ENCODE measurements around the gene SH3PXD2A.

The SH3PXD2A gene

DNA sequence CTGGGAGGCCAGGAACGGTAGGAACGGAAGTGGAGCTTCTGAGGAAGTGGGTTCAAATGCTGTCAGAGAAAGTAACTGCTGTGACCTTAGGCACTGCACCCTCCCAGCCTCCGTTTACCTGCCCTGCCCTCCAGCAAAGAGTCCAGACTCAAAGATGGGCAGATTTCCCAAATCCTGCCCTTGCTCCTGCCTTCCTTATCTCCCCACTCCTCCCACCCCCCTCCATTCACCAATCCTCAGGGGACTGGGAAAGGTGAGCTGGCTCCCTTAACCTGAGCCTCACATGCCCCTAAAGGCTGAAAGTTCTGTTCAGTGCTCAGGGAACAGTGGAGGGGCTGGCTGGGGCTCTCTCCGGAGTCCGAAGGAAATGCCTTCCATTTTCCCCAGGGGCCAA lies 161.6 kb downstream of the SH3PXD2A start:
- TF ChIP-seq CTCF (IDR thresholded peaks at IDR 0.05; ENCODE audit: control insufficient read depth, extremely low read depth, insufficient read depth): no peak
- H3K4me3 ChIP-seq (ENCODE audit: low read depth, low read length): no peak overlapping the region
- DNase-seq (ENCODE audit: low read depth): no peak

DNA sequence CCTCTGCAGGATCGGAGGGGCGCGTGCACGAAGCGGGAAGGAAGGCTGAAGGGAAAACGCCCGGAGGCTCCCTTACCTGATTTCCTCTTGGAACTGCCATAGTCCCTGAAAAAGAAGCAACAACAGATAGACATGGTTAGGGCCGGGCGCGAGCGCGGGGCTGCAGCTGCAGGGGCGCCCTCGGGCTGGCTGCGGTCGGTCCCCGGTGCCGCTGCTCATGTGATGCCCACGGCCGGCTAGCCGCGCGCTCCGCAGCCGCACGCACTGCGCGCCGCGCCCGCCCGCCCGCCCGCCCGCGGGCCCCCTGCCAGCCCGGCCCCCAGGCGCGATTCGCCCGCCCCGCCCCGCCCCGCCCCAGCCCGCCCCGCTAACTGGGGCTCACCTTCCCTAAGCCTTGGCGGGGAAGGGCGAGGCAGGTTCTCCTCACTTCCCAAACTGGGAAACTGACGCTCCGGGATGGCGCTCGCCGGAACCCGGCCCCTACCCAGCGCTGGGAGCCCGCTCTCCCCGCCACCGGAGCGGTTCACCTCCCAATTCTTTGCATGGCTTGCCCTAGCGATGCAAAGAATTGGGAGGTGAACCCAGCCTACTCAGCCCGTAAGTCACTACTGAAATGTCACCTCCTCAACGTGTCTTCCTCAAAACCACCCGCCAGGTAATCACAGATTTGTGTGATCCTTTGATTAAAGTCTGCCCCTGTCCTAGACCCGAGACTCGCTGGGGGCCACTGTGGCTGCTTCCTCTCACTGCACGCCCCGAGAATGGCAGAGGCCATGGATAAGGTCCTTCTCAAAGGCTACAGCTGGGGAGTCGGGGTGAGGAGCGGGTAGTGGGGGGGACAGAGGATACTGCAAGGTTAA lies 162.2 kb downstream of the SH3PXD2A start:
- no peak for TF ChIP-seq CTCF (IDR thresholded peaks at IDR 0.05; ENCODE audit: control insufficient read depth, extremely low read depth, insufficient read depth)
- DNase-seq (ENCODE audit: low read depth): no peak
- H3K4me3 ChIP-seq (ENCODE audit: low read depth, low read length): 0 out of 2 replicates have a peak overlapping the region, but pooled peaks have one; percentile 13

GRCh38 chr10:103692436-103692951 lies 162.9 kb downstream of the SH3PXD2A start:
- no peak for DNase-seq (ENCODE audit: low read depth)
- no peak for TF ChIP-seq CTCF (IDR thresholded peaks at IDR 0.05; ENCODE audit: control insufficient read depth, extremely low read depth, insufficient read depth)
- H3K4me3 ChIP-seq (ENCODE audit: low read depth, low read length): 0 out of 2 replicates have a peak overlapping the region, but pooled peaks have one; percentile 13

DNA sequence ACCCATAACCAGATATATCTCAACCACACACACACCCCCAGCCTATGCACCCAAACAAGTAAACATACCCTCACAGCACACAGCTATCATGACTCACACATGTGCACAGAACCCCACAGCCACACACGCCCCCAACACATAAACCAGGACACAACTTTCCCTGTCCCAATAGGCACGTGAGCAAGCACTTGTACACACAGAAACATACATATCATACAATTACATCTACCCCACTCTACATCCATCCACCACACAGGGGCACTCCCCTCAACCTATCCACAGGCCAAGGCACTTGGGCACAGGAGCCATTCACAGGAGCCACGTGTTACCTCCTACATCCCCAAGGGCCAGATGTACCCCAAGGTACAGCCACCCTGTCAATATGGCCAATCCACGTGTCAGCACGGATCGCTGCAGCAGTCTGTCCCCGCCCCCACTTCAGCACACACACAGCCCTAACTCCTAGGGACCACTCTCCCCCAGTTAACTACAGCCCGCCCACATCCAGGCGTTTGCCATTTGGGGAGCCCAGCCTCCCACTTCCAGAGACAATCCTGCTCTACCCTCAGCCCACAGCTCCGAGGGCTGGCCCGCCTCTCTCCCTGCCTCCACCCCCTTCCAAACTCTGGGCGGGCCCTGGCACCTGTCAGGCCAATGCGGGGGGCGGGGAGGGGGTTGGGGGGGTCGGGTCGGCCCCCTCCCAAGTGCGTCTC lies 163.5 kb downstream of the SH3PXD2A start:
- H3K4me3 ChIP-seq (ENCODE audit: low read depth, low read length): no peak overlapping the region
- DNase-seq (ENCODE audit: low read depth): no peak
- no peak for TF ChIP-seq CTCF (IDR thresholded peaks at IDR 0.05; ENCODE audit: control insufficient read depth, extremely low read depth, insufficient read depth)

- no peak for DNase-seq (ENCODE audit: low read depth)
- no peak overlapping the region for H3K4me3 ChIP-seq (ENCODE audit: low read depth, low read length)
- no peak for TF ChIP-seq CTCF (IDR thresholded peaks at IDR 0.05; ENCODE audit: control insufficient read depth, extremely low read depth, insufficient read depth)
These were observed 164.1 kb downstream of the SH3PXD2A start for GRCh38 chr10:103691267-103691666.

GRCh38 chr10:103690281-103690680 lies 165.1 kb downstream of the SH3PXD2A start:
- DNase-seq (ENCODE audit: low read depth): no peak
- no peak overlapping the region for H3K4me3 ChIP-seq (ENCODE audit: low read depth, low read length)
- TF ChIP-seq CTCF (IDR thresholded peaks at IDR 0.05; ENCODE audit: control insufficient read depth, extremely low read depth, insufficient read depth): no peak

Measured in LNCaP clone FGC (cell line).